Forelimb muscle (tissue), 1 donor: ENCODE data around the gene OMP. TPM values are rescaled to one million over a fixed set of nuclear protein-coding genes. Genes with fewer than 3 reads are reported as not detected.

Experiments
- DNase-seq: peaks from one replicate; pipeline ENCODE4 v3.0.0-alpha.2; 2013; ENCODE audit warnings: low read depth
- polyA plus RNA-seq: library from polyadenylated mRNA; unstranded; fragments of 120-200 nt; gene quantifications from one replicate; pipeline ENCODE4 v1.2.1, GENCODE V29; 2013; ENCODE audit not compliant: insufficient read length

Gene OMP
- polyA plus RNA-seq, 1 donor = not detected

- no peak for DNase-seq
These were observed 20.1 kb downstream of the OMP start for GRCh38 chr11:77122576-77123212.

GRCh38 chr11:77123591-77123990 is 21.0 kb downstream of the OMP start:
- no peak for DNase-seq

GRCh38 chr11:77124041-77124440 is 21.4 kb downstream of the OMP start:
- no peak for DNase-seq

GRCh38 chr11:77124488-77124887 is 21.8 kb downstream of the OMP start:
- no peak for DNase-seq

GRCh38 chr11:77125191-77125590 is 22.6 kb downstream of the OMP start:
- no peak for DNase-seq

- no peak for DNase-seq
These were observed 23.1 kb downstream of the OMP start for GRCh38 chr11:77125695-77126094.

GRCh38 chr11:77126156-77126775 is 23.6 kb downstream of the OMP start:
- no peak for DNase-seq

GRCh38 chr11:77126861-77127234 is 24.2 kb downstream of the OMP start:
- DNase-seq = no peak

GRCh38 chr11:77127235-77127911 is 24.7 kb downstream of the OMP start:
- DNase-seq = no peak

GRCh38 chr11:77127920-77128691 is 25.5 kb downstream of the OMP start, which contains the start of gene MYO7A:
Gene MYO7A (plus strand): TSS chr11:77128246. CDS start chr11:77130635, 2,389 bp downstream.
- no peak for DNase-seq

GRCh38 chr11:77129069-77129841 is 26.6 kb downstream of the OMP start:
- DNase-seq = no peak

- no peak for DNase-seq
These were observed 27.5 kb downstream of the OMP start for GRCh38 chr11:77129842-77130756.

GRCh38 chr11:77130763-77131513 is 28.3 kb downstream of the OMP start:
- no peak for DNase-seq

GRCh38 chr11:77131560-77131959 is 28.9 kb downstream of the OMP start:
- DNase-seq = no peak

GRCh38 chr11:77135069-77135468 is 32.4 kb downstream of the OMP start:
- no peak for DNase-seq

GRCh38 chr11:77136074-77136473 is 33.4 kb downstream of the OMP start:
- no peak for DNase-seq

- no peak for DNase-seq
These were observed 34.3 kb downstream of the OMP start for GRCh38 chr11:77136784-77137420.

GRCh38 chr11:77137421-77137820 is 34.8 kb downstream of the OMP start:
- DNase-seq = no peak

GRCh38 chr11:77138106-77138649 is 35.5 kb downstream of the OMP start:
- DNase-seq = no peak
